HG02571 (cell line): Measurements from ENCODE around the gene ZNF593.

ENCODE experiments used
- ATAC-seq: cut with Tn5 transposase; IDR thresholded peaks from one replicate; pipeline ENCODE4 v1.9.1; 2021; ENCODE audit warnings: mild to moderate bottlenecking, moderate library complexity; ENCODE audit not compliant: unreplicated experiment

The ZNF593 gene

DNA sequence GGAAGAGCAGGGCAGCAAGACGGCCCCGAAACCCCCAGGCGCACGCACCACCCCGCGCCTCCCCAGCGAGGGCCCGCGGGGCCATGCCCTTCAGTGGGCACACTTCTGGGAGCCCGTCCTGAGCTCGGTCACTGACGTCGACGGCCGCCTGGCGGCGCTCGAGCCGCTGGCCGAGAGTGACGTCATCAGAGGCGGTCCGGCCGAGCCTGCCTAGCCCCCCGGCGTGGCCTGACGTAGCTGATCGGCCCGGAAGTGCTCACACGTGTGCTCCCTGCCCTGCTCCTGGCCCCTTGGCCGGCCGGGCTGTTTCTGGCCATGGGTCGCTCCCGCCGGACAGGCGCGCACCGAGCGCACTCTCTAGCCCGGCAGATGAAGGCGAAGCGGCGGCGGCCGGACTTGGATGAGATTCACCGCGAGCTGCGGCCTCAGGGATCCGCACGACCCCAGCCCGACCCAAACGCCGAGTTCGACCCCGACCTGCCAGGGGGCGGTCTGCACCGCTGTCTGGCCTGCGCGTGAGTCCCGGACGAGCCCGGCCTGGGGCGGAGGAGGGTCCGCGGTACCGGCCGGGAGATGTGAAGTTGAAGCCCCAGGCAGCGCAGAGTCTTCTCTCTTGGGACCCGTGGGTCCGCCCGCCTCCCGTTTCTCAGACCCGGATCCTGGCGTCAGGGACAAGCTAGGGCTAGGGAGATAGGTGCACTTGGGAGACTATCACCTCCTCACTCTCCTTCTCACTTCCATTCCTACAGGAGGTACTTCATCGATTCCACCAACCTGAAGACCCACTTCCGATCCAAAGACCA lies at the start of gene ZNF593:
Gene ZNF593 (plus strand): TSS at position 240 of the 803 bp plus-strand sequence. CDS start 76 bp downstream, at position 316.
- peak; percentile 85 for ATAC-seq

DNA sequence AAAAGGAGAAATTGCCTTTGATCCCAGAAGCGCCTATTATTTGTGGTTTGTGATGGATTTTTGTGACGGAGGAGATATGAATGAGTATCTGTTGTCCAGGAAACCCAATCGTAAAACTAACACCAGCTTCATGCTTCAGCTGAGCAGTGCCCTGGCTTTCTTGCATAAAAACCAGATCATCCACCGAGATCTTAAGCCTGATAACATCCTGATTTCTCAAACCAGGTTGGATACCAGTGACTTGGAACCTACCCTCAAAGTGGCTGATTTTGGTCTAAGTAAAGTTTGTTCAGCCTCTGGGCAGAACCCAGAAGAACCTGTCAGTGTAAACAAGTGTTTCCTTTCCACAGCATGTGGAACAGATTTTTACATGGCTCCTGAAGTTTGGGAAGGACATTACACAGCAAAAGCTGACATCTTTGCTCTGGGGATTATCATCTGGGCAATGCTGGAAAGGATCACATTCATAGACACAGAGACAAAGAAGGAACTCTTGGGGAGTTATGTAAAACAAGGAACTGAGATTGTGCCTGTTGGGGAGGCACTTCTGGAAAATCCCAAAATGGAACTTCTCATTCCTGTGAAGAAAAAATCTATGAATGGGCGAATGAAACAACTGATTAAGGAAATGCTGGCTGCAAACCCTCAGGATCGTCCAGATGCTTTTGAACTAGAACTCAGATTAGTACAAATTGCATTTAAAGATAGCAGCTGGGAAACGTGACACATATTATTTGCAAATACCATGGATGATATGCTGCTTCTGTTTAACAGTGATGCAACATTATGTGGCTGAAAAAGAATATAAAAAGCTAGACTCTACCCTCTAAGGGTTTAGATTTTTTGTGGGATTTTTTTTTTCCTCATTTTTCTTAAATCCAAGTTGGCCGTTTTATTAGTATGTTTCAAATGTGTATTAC lies 47.6 kb upstream of the ZNF593 start:
- ATAC-seq, result no peak

DNA sequence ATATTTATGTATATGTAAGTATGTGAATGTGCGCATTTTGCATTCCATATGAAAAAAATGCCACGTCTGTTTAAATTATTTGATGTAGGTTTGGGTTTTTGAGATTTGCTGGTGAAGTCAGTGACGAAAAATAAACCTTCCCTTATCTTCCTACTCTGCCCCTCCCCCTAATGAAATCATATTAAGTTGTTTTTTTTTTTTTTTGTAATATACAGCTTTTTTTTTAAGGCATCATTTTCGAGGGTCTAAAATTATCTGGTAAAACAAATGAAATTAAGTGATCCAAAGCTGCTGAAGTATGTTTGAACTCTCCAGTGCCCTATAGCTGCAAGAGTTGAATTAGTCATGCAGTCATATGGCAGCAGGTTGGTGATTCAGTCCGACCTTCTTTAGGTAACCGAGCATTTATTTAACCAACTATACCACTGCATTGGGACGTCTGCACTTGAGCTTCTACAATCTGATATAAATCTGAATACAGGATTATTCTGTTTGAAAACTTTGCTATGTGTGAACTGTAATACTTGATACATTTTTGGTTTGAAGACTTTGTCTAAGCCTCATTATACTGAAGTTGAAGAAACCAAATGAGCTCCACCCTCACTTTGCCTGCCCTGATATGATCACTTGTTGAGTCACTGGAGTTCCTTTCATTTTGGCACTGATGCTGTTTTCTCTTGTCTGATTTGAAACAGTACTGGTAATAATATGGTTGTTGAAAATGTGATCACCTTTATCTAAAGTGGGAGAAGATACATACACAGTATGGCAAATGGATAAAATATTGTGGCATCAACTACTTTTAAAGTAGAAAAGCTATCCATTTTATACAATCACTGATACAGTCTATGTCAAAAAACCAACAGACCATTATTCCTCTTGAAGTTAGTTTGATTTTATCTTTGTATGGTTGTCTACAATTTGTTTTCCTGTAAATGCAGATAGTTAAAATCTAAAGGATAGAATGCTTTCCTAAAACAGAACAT lies 46.4 kb upstream of the ZNF593 start:
- ATAC-seq, result no peak

DNA sequence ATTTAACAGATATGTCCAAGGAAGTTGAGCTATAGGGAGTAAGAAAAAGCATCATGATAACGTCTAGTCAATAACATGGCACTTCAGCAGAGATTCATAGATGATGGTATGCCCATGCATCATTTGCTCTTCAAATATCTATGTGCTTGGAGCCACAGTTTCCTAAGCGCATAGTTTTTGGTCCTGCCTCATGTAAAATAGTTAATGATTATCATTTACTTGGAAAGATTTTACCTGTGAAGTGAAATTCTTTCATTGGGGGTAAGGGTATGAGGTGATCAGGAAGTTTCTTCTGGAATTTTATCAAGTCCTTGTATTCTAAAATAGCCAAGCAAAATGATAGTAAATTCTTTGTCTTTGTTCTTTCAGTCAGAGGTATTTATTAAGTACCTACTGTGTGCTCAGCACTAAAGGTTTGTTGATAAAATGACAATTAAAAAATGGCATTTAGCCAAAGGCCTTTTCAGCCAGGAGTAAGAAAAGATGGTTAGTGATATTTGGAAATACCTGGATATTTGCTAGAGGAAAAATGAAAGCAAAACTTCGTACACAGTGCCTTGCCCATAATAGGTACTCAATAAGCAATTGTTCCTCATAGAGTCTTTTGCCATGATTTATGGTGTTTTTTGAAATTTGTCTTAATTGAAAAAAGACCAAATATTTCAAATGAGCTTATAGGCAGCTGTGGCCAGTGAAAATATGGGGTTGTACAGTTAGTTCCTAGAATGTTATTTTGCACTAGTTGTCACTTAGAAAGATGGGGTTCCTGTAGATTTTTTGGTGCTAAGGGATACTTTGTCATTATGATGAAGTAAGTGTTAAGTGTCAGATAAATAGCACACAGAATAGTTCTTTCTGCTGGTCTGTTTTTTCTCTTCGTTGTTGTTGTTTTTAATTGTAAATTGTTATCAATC lies 45.0 kb upstream of the ZNF593 start:
- ATAC-seq, result no peak

DNA sequence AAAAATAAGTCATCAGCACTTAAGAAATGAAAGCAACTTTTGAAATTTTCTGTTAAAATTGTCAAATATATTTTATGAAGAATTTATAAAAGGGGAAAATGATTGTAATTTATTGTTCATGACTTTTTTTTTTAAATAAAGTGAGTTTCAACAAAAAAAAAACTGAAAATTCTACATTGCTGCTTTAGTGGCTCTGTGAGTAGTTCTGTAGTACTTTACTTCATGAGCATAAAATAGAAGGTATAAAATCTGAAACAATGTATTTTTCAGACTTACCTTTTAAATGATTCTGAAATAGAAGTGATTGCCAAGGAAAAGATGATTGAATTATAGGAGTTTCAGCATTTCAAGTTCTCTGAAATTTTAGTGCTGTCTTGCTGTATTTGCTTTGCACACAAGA lies 44.3 kb upstream of the ZNF593 start:
- no peak for ATAC-seq

DNA sequence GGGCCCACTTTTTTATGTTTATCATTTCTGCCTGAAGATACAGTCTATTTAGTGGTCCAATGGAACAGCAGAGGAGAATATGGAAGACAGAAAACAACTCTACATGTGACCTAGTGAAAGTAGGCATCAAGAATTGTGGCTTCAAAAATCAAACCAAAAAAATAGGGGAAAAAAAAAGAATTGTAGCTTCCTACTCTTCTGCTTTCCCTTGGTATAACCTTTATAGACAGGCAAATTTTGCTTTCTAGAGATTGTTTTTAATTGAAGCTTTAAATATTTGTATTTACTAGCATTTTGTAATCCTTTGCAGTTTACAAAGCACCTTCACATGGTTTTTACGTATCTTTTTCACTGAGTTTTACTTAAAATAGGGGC lies 43.8 kb upstream of the ZNF593 start:
- ATAC-seq, result no peak

DNA sequence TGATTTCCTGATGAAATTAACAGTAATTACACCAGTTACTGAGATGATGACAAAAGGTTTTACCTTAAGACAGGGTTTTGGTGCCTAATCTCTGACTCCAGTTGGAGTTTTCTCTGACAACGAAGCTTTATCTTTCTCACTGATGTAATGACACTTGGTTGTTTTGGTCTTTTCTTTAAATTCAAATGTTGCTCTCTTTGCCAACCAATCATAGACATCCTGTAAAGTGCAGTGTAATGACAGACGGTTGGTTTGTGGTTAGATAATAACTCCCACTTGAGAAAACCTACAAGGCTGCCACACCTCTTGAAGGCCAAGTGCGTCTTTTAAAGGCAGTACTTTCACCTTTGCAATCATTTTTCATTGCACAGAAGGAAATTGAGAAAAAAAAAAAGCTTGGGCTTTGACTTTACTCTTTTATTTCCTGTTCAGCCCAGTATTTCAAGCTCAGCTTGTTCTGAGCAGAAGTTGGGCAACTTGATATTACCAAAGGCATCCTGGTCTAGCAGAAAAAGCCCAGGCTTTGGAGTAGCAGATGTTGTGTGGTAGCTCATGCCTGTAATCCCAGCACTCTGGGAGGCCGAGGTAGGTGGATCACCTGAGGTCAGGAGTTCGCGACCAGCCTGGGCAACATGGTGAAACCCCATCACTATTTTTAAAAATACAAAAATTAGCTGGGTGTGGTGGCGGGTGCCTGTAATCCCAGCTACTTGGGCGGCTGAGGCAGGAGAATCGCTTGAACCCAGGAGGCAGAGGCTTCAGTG lies 43.2 kb upstream of the ZNF593 start:
- ATAC-seq, result peak; percentile 63

DNA sequence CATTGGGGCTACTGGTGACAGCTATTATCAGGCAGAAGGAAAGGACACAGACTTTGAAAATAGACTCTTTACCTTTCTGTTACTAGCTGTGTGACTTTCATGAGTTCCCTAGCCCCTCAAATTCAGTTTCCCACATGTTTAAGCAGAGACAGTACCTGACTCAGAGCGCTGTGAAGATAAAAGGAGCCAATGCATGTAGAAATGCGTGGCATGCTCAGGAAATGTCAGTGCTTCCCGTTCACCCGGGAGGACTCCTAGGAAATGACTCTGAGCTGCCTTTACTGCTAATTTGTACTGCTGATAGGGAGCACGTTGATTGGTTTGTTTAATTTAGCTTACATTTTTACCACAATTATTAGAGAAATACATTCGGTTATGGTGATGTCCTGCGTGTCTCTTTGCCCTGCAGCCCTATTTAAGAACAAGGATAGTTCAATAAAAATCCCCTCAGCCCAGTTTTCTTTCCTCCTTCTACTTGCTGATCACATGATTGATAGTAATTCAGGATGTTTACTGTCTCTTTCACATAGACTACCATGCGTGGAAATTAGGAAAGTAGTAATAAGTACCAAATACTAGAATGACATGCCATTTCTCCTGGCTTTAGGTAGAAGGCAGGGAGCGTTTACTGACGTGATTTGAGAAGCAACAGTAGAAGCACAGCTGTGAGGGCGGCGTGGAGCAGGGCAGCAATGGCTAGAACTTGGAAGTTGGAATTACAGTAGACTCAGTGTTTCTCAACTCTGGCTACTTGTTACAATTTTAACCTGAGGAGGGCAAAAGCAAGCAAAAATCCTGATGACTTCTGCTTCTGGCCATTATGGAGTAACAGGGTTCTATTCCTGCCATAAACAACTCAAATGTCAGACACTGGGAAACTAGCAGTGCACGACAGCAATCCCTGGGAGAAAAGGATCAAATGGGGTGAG lies 42.2 kb upstream of the ZNF593 start:
- no peak for ATAC-seq

DNA sequence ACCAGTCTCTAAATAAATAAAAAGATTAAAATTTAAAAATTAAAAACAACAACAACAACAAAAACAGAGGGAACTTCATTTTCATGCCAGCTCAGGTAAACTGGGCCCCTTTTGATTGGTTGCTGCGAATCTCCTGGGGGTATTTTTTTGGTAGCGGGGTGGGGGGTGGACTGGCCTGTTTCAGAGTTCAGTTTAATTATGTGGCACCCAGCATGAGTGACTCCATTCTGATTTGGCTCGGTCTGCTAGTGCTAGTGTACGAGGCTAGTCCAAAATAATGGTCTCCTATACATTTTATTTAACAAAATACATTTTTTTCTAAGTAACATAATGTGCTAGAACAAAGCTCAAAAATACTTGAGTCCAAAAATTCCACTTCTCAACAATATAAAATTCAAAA lies 39.9 kb upstream of the ZNF593 start:
- no peak for ATAC-seq

DNA sequence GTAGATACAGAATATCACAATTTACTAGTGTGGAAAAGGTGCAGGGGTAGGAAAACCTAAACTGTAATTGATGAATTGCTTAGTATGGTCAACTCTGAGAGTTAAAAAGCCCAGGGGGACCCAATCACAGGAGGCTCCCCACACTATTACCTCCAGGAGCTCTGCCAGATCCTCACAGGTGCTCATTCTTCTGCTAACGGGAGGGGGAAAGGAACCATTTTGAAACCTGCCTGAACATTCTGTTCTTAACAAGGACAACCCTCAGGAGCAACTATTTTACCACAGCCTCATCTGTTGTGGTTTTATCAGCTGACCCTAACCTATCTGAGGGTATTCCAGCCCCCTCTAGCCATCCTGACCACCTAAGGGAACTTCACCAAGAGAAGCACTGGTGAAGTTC lies 39.0 kb upstream of the ZNF593 start:
- no peak for ATAC-seq

DNA sequence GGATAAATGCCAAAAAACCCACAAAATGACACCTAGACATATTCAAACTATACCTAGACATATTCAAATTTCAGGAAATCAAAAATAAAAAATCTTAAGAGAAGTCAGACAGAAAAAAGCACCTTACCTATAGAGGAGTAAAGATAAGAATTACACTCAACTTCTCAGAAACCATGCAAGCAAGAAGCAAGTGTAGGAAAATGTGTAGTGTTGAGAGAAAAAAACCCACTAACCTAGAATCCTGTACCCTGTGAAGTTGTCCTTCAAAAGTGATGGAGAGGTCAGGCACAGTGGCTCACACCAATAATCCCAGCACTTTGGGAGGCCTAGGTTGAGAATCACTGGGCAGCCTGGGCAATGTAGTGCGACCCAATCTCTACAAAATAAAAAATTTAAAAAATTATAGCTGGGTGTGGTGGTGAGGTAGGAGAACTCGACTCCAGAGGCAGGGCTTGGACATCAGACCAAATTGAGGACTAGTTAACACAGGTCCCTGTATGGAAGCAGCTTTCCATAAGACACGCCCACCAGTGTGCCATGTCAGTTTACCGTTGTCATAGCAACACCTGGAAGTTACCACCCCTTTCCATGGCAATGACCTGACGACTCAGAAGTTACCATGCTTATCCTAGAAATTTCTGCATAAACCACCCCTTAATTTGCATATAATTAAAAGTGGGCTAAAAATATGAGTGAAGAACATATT lies 37.4 kb upstream of the ZNF593 start:
- ATAC-seq, result no peak

DNA sequence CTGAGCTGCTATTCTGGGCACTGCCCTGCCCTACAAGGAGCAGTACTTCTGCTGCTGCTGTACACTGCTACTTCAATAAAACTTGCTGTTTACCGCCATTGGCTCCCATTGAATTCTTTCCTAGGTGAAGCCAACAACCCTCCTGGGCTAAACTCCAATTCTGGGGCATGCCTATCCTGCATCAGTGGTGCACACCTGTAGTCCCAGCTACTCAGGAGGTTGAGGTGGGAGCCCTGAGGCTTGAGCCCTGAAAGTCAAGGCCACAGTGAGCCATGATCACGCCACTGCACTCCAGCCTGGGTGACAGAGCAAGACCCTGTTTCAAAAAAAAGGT lies 36.9 kb upstream of the ZNF593 start:
- no peak for ATAC-seq

DNA sequence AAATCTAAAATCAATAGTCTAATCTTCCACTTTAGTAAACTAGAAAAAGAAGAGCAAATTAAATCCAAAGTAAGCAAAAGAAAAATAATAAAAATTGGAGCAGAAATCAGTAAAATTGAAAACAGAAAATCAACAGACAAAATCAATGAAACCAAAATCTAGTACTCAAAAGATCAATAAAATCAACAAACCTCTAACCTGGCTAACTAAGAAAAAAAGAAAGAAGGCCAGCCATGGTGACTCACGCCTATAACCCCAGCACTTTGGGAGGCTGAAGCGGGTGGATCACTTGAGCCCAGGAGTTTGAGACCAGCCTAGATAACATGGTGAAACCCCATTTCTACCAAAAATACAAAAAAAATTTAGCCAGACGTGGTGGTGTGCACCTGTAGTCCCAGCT lies 35.2 kb upstream of the ZNF593 start:
- ATAC-seq, result no peak

DNA sequence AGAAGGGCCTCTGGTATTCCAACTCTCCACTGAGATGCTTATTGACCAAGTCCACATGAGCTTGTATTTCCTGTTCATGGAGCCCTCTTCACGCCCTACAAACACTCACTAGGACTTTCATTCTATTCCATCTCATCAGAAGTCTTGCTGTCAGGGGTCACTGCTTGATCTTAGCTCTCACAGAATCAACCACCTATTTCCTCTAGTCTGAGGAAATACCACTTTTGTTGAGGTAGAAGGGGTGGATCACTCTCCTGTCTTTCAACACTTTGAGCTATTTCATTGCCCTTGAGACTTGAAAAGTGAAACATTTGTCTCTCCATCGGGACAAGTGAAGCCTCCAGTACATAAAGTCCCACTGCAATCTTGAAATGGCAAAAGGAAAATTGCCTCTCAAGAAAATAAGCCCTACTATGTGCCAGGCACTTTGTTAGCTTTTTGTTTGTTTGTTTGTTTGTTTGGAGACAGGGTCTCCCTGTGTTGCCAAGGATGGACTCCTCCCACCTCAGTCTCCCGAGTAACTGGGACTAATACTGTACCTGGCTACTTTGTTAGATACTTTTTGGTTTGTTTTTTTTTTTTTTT lies 30.6 kb upstream of the ZNF593 start:
- ATAC-seq, result no peak

DNA sequence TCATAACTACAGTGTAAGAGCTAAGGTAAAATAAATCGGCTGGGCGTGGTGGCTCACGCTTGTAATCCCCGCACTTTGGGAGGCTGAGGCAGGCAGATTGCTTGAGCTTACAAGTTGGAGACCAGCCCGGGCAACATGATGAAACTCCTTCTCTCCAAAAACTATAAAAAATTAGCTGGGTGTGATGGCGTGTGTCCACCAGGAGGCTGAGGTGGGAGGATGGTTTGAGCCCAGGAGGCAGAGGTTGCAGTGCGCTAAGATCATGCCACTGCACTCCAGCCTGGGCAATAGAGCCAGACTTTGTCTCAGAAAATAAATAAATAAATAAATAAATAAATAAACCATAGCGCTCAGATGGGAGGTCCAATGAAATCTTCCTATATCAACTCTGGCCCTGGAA lies 27.5 kb upstream of the ZNF593 start:
- ATAC-seq, result no peak

DNA sequence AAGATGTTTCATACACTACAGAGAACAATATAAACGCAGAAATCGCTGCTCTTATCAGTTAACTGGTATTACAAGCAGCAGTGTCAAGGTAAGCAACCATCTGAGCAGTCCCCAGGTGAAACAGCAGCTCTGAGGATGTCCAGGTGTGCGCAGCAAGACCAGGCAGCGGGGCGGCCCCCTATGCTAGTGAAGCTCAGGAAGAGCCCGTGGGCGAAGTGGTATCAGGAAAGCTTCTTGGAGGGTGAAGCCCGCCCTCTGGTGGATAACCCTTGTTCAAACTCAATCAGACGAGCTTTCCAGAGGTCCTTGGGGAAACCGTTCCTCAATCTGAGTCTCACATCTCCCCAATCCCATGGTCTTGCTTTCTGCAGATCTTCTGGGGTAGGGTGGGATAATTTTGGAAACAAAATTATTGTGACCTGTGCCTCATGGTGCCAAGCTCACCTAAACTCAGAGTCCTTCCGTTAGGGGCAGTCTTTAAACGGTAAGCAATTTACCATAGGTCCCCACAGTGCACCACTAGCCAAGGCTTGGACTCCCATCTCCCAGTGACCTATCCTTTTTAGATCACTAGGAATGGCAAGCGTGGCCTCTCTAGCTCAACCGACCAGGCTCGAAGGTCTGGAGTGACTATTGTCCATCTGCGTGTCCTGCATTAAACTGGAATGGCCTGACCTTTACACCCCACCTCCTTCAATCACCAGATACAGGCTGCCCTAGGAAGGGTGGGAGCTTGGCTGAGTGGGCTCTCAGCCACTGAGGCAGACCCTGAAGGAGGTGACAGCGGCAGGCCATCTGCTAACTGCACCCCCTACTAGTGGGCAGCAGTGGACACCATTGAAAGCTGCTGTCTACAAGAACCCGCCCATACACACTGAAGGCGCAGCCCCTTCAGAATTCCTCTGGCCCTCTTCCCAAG lies 24.4 kb upstream of the ZNF593 start:
- peak; percentile 53 for ATAC-seq
